GM12874 (cell line): Measurements from ENCODE around the gene PHKG2.

Source experiments
- TF ChIP-seq, protein P1 (sequence below): IDR thresholded peaks from 2 replicates; pipeline ENCODE4 v1.5.1; 2011; ENCODE audit warnings: low read depth, mild to moderate bottlenecking, control low read depth, low read length, moderate library complexity; ENCODE audit not compliant: insufficient read depth

PHKG2 gene

DNA sequence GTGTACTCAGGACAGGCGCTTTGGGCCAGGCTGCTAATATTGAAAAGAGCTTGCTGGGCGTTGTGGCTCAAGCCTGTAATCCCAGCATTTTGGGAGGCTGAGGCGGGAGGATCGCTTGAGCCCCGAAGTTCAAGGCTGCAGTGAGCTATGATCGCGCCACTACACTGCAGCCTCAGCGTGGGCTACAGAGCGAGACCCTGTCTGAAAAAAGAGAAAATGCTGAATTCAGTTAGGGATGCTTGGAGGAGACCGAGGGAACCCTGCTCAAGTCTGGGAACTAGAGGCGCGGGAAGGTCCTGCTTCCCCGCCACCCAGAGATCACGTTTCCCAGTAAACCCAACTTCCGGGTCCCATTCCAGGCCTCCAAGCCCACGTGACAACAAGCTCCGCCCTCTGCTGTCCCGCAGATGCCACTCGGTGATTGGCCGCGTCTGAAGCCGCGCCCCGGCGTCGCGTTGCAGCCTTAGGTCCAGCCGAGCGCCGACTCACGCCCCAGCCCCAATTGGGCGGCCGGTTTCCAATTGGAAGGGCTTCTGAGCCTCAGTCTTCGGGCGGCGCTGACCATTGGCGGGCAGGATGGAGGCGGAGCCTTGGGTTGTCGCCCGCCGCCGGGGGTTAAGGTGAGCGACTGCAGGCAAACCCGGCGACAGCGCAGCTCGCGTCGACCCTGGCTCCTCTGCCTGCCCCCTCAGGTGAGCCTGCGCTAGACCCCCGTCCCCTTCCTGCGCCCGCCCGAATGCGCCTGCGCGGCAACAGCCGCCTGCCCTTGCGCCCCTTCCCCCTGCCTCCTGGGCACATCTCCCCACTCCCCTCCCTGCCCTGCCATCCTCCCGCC, at the start of gene PHKG2:
TSS of gene PHKG2 (plus strand) at position 627 of the 835 bp plus-strand sequence. CDS start 396 bp downstream, outside the sequence.
- TF ChIP-seq, protein P1, sequence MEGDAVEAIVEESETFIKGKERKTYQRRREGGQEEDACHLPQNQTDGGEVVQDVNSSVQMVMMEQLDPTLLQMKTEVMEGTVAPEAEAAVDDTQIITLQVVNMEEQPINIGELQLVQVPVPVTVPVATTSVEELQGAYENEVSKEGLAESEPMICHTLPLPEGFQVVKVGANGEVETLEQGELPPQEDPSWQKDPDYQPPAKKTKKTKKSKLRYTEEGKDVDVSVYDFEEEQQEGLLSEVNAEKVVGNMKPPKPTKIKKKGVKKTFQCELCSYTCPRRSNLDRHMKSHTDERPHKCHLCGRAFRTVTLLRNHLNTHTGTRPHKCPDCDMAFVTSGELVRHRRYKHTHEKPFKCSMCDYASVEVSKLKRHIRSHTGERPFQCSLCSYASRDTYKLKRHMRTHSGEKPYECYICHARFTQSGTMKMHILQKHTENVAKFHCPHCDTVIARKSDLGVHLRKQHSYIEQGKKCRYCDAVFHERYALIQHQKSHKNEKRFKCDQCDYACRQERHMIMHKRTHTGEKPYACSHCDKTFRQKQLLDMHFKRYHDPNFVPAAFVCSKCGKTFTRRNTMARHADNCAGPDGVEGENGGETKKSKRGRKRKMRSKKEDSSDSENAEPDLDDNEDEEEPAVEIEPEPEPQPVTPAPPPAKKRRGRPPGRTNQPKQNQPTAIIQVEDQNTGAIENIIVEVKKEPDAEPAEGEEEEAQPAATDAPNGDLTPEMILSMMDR: no peak

GRCh38 chr16:30698816-30699614, 49.2 kb upstream of the PHKG2 start, which contains the start of gene SRCAP:
Gene SRCAP, plus strand, starts transcription at chr16:30699171. Its CDS starts 1,654 bp downstream, at chr16:30700825.
- TF ChIP-seq, protein P1: no peak

DNA sequence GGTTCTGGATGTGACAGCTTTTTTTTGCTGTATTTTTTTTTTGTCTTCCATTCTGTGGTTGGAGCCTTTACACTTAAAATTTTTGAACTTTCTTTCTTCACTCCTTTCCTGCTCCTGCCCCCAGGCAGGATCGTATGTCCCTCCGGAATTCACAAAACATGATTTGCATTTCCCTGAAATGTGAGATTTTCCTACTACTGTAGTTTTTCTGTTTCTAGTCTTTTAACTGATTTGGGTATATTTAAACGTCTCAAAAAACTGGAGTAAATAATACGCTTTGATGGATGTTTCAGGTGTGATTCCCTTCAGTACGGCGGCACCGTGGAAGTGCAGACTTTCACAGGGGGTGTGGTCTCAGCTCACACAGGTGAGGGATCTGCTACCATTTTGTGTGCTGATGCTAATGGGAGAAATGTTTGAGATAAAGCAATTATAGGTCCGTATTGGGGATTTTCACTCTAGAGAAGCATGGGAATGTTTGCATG, 48.6 kb upstream of the PHKG2 start:
- TF ChIP-seq, protein P1: no peak

DNA sequence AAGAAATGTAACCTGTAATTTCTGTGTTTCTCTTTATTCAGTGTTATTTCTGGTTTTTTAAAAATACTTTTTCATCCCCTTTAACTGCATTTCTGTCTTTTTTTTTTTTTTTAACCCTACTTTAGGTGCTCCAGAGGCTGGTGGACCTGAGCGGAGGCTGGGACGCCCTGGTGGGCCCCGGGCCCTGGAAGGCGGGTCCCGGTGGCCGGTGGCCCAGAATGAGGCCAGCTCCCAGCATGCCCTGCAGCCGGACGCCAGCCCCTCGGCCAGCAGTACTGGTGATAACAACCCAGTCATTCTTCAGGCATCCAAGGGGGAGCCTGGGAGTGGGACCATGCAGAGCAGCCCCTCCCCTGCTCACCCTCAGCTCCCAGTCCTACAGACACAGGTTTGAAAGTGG, 47.7 kb upstream of the PHKG2 start:
- TF ChIP-seq, protein P1: no peak

- TF ChIP-seq, protein P1: no peak
Measured at GRCh38 chr16:30700971-30701370, 47.3 kb upstream of the PHKG2 start.

- TF ChIP-seq, protein P1: no peak
Measured at GRCh38 chr16:30703971-30704370, 44.3 kb upstream of the PHKG2 start.

GRCh38 chr16:30706046-30706445, 42.2 kb upstream of the PHKG2 start:
- TF ChIP-seq, protein P1: no peak
